ENCODE results near the gene SCGN.

Gene SCGN

DNA sequence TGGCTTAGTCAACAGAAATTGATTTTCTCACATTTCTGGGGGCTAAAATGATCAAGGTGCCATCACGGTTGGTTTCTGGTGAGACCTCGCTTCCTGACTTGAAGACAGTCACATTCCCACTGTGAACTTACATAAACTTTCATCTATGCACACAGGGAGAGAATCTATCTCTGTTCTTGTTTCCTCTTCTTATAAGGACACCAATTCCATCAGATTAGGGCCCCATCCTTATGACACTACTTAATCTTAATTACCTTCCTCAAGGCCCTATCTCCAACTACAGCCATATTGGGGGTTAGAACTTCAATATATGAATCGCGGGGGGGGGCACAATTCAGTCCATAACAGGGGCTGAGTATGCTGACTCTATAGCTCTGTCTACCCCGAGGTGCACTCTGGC, 10.6 kb upstream of the SCGN start:
- H3K4me1 ChIP-seq (ENCODE audit: control insufficient read depth, insufficient read depth, low read length), result no peaks in the 10 kb centered on the region
- H3K4me3 ChIP-seq (ENCODE audit: low read length), result no peak overlapping the region
- H3K27me3 ChIP-seq (ENCODE audit: control insufficient read depth, insufficient read depth, low read length), result peaks cover 28% of the 10 kb centered on the region

DNA sequence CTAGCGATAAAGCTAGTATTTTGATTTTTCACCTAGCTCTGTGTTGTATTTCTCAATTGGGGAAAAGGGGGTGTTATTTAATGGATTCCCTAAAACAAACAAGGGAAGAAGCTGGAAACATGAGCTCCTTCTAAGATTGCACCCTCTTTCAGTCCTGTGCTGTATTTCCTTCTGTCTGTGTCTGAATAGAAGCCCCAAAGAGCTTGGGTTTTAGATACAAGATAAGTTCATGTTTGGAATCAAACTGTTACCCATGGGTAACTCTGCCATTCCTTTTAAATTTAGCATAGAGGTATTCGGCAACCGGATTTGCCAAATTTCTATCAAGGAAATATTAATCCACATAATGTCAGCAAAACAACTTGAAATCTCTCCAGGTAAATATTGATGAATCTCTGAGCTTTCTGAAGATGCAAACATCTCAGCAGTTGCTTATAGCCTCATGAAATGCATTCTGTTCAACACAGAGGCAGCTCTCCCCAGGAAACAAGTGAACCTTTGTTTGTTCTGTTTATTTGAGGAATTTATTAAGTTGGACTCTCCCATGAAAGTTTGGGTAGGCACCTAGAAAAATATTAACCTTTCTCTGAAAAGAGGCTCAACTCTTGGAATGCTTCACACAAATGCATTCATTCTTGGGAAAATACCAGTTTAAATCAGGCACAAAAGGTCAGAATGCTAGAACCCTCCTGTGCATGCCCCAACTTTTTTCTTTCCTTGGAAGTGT, 9.9 kb upstream of the SCGN start:
- Histone ChIP-seq H3K27me3 (ENCODE audit: control insufficient read depth, insufficient read depth, low read length) (peaks cover 28% of the 10 kb centered on the region), H3K36me3 (ENCODE audit: insufficient read depth, low read length) (no peaks in the 10 kb centered on the region), H3K4me1 (ENCODE audit: control insufficient read depth, insufficient read depth, low read length) (no peaks in the 10 kb centered on the region)

More for the DNA sequence above, 10.6 kb upstream of the SCGN start:
- Histone ChIP-seq H3K9ac (ENCODE audit: low read depth, low read length) (no peak overlapping the region), H3K36me3 (ENCODE audit: insufficient read depth, low read length) (no peaks in the 10 kb centered on the region), H3K4me2 (ENCODE audit: low read length) (no peak overlapping the region), H3K9me3 (replicated peaks; ENCODE audit: low read length) (no peaks in the 10 kb centered on the region)

DNA sequence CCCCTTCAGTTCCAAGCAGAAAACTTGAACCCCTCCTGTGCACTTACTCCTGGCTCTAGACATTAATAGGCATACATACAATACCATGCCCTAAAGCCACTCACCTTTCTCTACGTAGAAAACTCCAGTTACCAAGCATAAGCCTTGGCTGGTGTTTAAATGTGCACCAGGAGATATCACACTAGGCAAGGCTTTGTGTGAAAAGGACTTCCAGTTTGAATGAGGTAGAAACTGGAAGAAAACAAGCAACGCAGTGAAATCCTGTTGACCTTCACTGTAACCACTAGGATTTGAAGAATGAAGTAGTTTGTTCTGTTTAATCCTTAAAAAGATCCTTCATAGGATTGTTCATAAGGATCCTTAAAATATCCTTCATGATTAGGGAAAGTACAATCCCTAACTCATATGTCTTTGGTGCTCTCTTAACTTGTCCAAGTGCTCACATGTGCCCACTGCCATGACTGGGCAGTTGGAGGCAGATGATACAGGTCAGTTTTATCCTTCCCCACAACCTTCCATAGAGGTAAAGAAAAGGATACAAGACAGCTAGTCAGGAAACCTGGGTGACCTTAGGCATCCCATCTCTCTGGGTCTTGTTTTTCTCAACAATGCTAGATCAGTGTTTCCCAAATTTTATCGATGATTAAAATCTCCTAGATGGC, 9.2 kb upstream of the SCGN start:
- Histone ChIP-seq H3K9me3 (replicated peaks; ENCODE audit: low read length) (no peaks in the 10 kb centered on the region), H3K9ac (ENCODE audit: low read depth, low read length) (no peak overlapping the region), H3K27me3 (ENCODE audit: control insufficient read depth, insufficient read depth, low read length) (peaks cover 28% of the 10 kb centered on the region), H3K36me3 (ENCODE audit: insufficient read depth, low read length) (no peaks in the 10 kb centered on the region), H3K4me1 (ENCODE audit: control insufficient read depth, insufficient read depth, low read length) (no peaks in the 10 kb centered on the region), H3K4me3 (ENCODE audit: low read length) (no peak overlapping the region), H3K4me2 (ENCODE audit: low read length) (no peak overlapping the region)

More for the DNA sequence above, 9.9 kb upstream of the SCGN start:
- Histone ChIP-seq H3K4me3 (ENCODE audit: low read length) (no peak overlapping the region), H3K9me3 (replicated peaks; ENCODE audit: low read length) (no peaks in the 10 kb centered on the region), H3K4me2 (ENCODE audit: low read length) (no peak overlapping the region), H3K9ac (ENCODE audit: low read depth, low read length) (no peak overlapping the region)

- H3K9ac ChIP-seq (ENCODE audit: low read depth, low read length), result no peak overlapping the region
- H3K4me2 ChIP-seq (ENCODE audit: low read length), result no peak overlapping the region
- H3K36me3 ChIP-seq (ENCODE audit: insufficient read depth, low read length), result no peaks in the 10 kb centered on the region
- no peak overlapping the region for H3K4me3 ChIP-seq (ENCODE audit: low read length)
- H3K4me1 ChIP-seq (ENCODE audit: control insufficient read depth, insufficient read depth, low read length), result no peaks in the 10 kb centered on the region
- H3K9me3 ChIP-seq (replicated peaks; ENCODE audit: low read length), result no peaks in the 10 kb centered on the region
- H3K27me3 ChIP-seq (ENCODE audit: control insufficient read depth, insufficient read depth, low read length), result peaks cover 36% of the 10 kb centered on the region
Measured at GRCh38 chr6:25645916-25646315, 6.1 kb upstream of the SCGN start.

- Histone ChIP-seq H3K27me3 (ENCODE audit: control insufficient read depth, insufficient read depth, low read length) (peaks cover 29% of the 10 kb centered on the region), H3K4me3 (ENCODE audit: low read length) (no peak overlapping the region), H3K9me3 (replicated peaks; ENCODE audit: low read length) (no peaks in the 10 kb centered on the region), H3K36me3 (ENCODE audit: insufficient read depth, low read length) (no peaks in the 10 kb centered on the region), H3K4me1 (ENCODE audit: control insufficient read depth, insufficient read depth, low read length) (no peaks in the 10 kb centered on the region), H3K9ac (ENCODE audit: low read depth, low read length) (no peak overlapping the region), H3K4me2 (ENCODE audit: low read length) (no peak overlapping the region)
Measured at GRCh38 chr6:25649611-25650010, 2.4 kb upstream of the SCGN start.

DNA sequence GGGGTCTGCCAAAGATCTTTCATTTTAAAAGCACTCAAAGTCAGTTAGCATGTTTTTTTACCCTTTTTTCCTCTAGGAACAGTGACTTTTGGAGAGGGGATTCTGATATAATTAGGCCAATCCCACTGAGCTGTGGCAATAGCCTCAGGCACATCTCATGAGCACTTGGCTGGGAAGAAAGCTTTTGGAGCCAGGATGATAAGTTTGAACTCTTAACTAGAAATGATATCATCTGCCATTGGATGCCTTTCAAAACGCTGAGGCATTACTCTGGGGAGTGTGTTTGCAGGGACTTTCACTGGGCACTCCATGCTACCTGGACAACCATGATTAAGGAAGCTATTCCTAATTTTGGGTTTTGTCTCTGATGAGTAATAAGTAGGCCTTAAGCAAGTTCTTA, 3.7 kb downstream of the SCGN start:
- Histone ChIP-seq H3K4me1 (ENCODE audit: control insufficient read depth, insufficient read depth, low read length) (no peaks in the 10 kb centered on the region), H3K4me3 (ENCODE audit: low read length) (no peak overlapping the region), H3K9me3 (replicated peaks; ENCODE audit: low read length) (no peaks in the 10 kb centered on the region), H3K36me3 (ENCODE audit: insufficient read depth, low read length) (no peaks in the 10 kb centered on the region), H3K9ac (ENCODE audit: low read depth, low read length) (no peak overlapping the region), H3K27me3 (ENCODE audit: control insufficient read depth, insufficient read depth, low read length) (peaks cover 10% of the 10 kb centered on the region), H3K4me2 (ENCODE audit: low read length) (no peak overlapping the region)

DNA sequence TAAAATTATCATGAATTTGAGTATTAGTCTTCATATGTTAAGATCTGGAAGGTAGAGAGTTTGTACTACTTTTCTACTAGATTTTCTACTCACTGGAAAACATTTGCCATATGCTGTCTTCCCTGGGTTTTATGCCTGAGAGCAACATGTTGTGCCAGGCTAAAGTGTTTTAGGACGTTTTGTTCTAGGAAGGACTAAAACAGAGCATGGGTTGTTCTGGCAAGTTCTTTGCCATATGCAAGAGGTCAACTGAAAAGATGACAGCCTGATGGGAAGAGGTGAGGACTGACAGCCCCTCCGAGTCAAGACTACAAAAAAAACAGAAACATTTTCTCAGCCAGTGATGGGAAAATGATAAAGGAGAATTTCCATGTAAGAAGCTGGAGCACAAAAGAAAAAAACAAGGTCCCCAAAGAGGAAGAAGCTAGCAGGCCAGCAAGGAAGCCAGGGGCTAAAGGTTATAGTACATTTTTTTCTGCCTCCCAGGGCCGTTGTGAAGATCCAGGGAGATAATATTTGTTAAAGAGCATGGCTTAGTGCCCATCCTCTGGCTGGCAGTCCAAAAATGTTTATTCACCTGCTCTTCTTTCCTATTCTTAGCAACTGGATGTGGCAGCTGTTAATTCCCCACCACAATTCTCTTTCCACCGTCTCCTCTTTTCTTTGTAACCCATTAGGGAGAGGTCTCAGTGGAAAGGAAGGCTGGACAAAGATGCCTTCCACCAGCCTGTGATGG, 7.8 kb downstream of the SCGN start:
- no peak overlapping the region for H3K4me3 ChIP-seq (ENCODE audit: low read length)
- peak overlapping the region; percentile 7 for H3K4me2 ChIP-seq (ENCODE audit: low read length)
- no peaks in the 10 kb centered on the region for H3K36me3 ChIP-seq (ENCODE audit: insufficient read depth, low read length)
- no peaks in the 10 kb centered on the region for H3K9me3 ChIP-seq (replicated peaks; ENCODE audit: low read length)
- H3K9ac ChIP-seq (ENCODE audit: low read depth, low read length), result no peak overlapping the region
- no peaks in the 10 kb centered on the region for H3K4me1 ChIP-seq (ENCODE audit: control insufficient read depth, insufficient read depth, low read length)
- H3K27me3 ChIP-seq (ENCODE audit: control insufficient read depth, insufficient read depth, low read length), result no peaks in the 10 kb centered on the region

DNA sequence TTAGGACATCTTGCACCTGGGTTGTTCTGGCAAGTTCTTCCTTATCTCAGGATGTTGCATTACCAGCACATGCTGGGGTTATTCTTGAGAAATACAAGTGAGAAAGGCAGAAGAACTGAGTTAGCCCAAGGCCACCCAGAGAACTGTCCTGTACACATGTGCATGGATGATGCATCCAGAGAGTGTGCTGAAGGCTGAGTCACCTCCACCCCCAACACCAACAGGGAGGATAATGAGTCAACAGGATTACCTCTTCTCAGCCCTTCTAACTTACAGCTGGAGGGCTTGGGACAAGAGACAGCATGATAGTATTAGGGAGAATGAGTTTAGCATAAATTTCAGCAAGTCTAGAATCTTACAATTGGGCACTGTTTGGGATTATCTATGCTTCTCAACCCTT, 8.5 kb downstream of the SCGN start:
- Histone ChIP-seq H3K27me3 (ENCODE audit: control insufficient read depth, insufficient read depth, low read length) (no peaks in the 10 kb centered on the region), H3K4me2 (ENCODE audit: low read length) (peak overlapping the region; percentile 7), H3K9ac (ENCODE audit: low read depth, low read length) (no peak overlapping the region), H3K9me3 (replicated peaks; ENCODE audit: low read length) (no peaks in the 10 kb centered on the region), H3K36me3 (ENCODE audit: insufficient read depth, low read length) (no peaks in the 10 kb centered on the region), H3K4me1 (ENCODE audit: control insufficient read depth, insufficient read depth, low read length) (no peaks in the 10 kb centered on the region), H3K4me3 (ENCODE audit: low read length) (no peak overlapping the region)

DNA sequence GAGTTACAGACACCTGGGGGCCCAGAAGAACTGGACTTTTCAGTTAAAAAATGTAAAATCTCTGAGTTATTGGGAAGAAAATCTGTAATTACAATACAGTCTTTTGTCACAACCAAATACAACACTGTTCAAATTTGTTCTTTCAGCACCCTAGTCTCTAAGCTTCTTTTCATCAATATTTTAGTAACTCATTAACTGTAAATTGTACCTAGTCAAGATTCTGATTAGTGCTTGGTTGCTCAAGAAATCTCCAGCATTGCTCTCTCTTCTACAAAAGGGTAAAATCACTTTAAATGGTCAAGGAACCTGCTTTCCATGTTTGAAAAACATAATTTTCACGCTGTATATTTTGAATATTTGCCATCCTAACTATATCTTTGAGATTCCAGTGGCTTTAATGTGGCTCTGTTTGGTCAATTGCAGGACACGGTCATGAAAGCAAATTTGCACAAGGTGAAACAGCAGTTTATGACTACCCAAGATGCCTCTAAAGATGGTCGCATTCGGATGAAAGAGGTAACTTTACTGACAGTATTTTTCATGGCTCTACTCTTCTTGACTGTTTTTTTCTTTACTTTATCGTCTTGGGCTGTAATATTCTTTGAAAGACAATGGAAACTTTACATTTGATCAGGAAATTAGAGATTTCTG, 9.2 kb downstream of the SCGN start:
- no peaks in the 10 kb centered on the region for H3K36me3 ChIP-seq (ENCODE audit: insufficient read depth, low read length)
- no peaks in the 10 kb centered on the region for H3K9me3 ChIP-seq (replicated peaks; ENCODE audit: low read length)
- no peaks in the 10 kb centered on the region for H3K27me3 ChIP-seq (ENCODE audit: control insufficient read depth, insufficient read depth, low read length)
- no peaks in the 10 kb centered on the region for H3K4me1 ChIP-seq (ENCODE audit: control insufficient read depth, insufficient read depth, low read length)
- H3K4me2 ChIP-seq (ENCODE audit: low read length), result no peak overlapping the region
- no peak overlapping the region for H3K9ac ChIP-seq (ENCODE audit: low read depth, low read length)
- no peak overlapping the region for H3K4me3 ChIP-seq (ENCODE audit: low read length)

DNA sequence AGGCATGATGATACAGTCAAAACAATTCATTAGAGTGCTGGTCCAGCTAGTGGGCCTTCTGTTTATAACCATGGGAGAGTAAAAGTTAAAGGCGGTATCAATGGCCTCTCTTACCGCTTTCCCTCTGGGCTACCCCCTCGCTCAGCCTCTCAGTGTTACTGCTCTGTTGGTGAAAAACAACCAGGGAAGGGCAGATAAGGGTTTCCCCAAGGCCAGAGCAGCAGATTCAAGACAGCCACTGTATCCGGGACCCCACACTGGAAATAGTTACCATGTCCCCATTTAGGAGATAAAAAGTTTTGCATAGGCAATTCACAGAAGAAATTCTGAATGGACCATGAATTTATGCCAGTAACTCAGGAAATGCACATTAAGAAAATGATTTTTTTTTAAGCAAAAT, 13.4 kb downstream of the SCGN start:
- Histone ChIP-seq H3K36me3 (ENCODE audit: insufficient read depth, low read length) (no peaks in the 10 kb centered on the region), H3K9me3 (replicated peaks; ENCODE audit: low read length) (no peaks in the 10 kb centered on the region), H3K4me3 (ENCODE audit: low read length) (no peak overlapping the region), H3K4me2 (ENCODE audit: low read length) (no peak overlapping the region), H3K9ac (ENCODE audit: low read depth, low read length) (no peak overlapping the region), H3K27me3 (ENCODE audit: control insufficient read depth, insufficient read depth, low read length) (no peaks in the 10 kb centered on the region), H3K4me1 (ENCODE audit: control insufficient read depth, insufficient read depth, low read length) (no peaks in the 10 kb centered on the region)

DNA sequence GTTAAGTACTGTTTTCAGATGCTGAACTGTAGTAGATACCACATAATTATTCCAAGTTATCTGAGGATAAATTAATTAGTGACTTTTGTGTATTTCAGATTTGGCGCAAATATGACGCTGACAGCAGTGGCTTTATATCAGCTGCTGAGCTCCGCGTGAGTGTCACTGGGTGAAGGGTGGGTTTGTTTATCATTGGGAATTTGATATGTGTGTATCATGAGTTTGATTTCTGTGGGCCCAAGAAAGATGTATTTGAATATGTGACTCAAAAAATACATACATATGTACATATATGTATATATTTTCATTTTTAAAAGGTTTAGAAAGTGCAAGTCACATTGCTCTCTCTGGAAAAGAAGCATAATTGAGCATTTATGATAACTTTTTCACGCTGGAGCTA, 17.4 kb downstream of the SCGN start:
- no peaks in the 10 kb centered on the region for H3K9me3 ChIP-seq (replicated peaks; ENCODE audit: low read length)
- no peak overlapping the region for H3K9ac ChIP-seq (ENCODE audit: low read depth, low read length)
- no peak overlapping the region for H3K4me3 ChIP-seq (ENCODE audit: low read length)
- H3K27me3 ChIP-seq (ENCODE audit: control insufficient read depth, insufficient read depth, low read length), result no peaks in the 10 kb centered on the region
- H3K4me2 ChIP-seq (ENCODE audit: low read length), result no peak overlapping the region
- H3K36me3 ChIP-seq (ENCODE audit: insufficient read depth, low read length), result no peaks in the 10 kb centered on the region
- H3K4me1 ChIP-seq (ENCODE audit: control insufficient read depth, insufficient read depth, low read length), result no peaks in the 10 kb centered on the region

Data from skeletal muscle satellite cell (primary cell).